GM19455 (cell line): Measurements from ENCODE around the gene ABO.
"Not testable (repeated sequence)": the region's sequence is repeated elsewhere in the genome, so short reads cannot be mapped to it uniquely, and the experiment has no call there.

ENCODE experiments used
- ATAC-seq: cut with Tn5 transposase; IDR thresholded peaks from one replicate; pipeline ENCODE4 v1.9.1; 2021; ENCODE audit not compliant: unreplicated experiment

ABO gene

GRCh38 chr9:133290751-133291302 lies 15.8 kb upstream of the ABO start:
- ATAC-seq, result no peak

- no peak for ATAC-seq
Observed at GRCh38 chr9:133286523-133286922, 11.5 kb upstream of the ABO start.

GRCh38 chr9:133285252-133285775 lies 10.3 kb upstream of the ABO start:
- no peak for ATAC-seq

GRCh38 chr9:133284362-133284761 lies 9.4 kb upstream of the ABO start:
- ATAC-seq, result no peak

- ATAC-seq, result not testable (repeated sequence)
Observed at GRCh38 chr9:133283255-133284032, 8.4 kb upstream of the ABO start.

- ATAC-seq, result no peak
Observed at GRCh38 chr9:133282464-133283238, 7.7 kb upstream of the ABO start.

GRCh38 chr9:133280392-133280791 lies 5.4 kb upstream of the ABO start:
- no peak for ATAC-seq

GRCh38 chr9:133278161-133279114 lies 3.4 kb upstream of the ABO start:
- ATAC-seq, result no peak

GRCh38 chr9:133277467-133277866 lies 2.5 kb upstream of the ABO start:
- ATAC-seq, result no peak

GRCh38 chr9:133276923-133277322 lies 1.9 kb upstream of the ABO start:
- no peak for ATAC-seq

- no peak for ATAC-seq
Observed at GRCh38 chr9:133276001-133276884, 1.2 kb upstream of the ABO start.

- no peak for ATAC-seq
Observed at GRCh38 chr9:133274236-133275104, 531 bp downstream of the ABO start.

- ATAC-seq, result no peak
Observed at GRCh38 chr9:133273819-133274218, 1.2 kb downstream of the ABO start.

- ATAC-seq, result no peak
Observed at GRCh38 chr9:133273098-133273497, 1.9 kb downstream of the ABO start.

- ATAC-seq, result no peak
Observed at GRCh38 chr9:133269537-133270362, 5.3 kb downstream of the ABO start.

- ATAC-seq, result not testable (repeated sequence)
Observed at GRCh38 chr9:133269136-133269535, 5.9 kb downstream of the ABO start.

- no peak for ATAC-seq
Observed at GRCh38 chr9:133268335-133269056, 6.5 kb downstream of the ABO start.
